ENCODE measurements around the gene MEGF6. TPM values are rescaled to one million over a fixed set of nuclear protein-coding genes. Genes with fewer than 3 reads are reported as not detected.

The MEGF6 gene
- total RNA-seq, 3 donors from 2014 or later = 0.43 to 0.98 (median 0.84) TPM

GRCh38 chr1:3440711-3441409, 170.4 kb downstream of the MEGF6 start:
- ATAC-seq (no peak), DNase-seq (no peak)
- Mint-ChIP-seq H3K4me3 (no peak overlapping the region), H3K9me3 (no peaks in the 10 kb centered on the region), H3K4me1 (ENCODE audit: low read depth) (no peaks in the 10 kb centered on the region), H3K27me3 (ENCODE audit: low read depth) (peaks cover 9% of the 10 kb centered on the region), H3K36me3 (ENCODE audit: insufficient read depth) (no peaks in the 10 kb centered on the region)

GRCh38 chr1:3440300-3440681, 171.0 kb downstream of the MEGF6 start:
- ATAC-seq (no peak), DNase-seq (no peak)
- Mint-ChIP-seq H3K4me1 (ENCODE audit: low read depth) (no peaks in the 10 kb centered on the region), H3K4me3 (no peak overlapping the region), H3K27me3 (ENCODE audit: low read depth) (peaks cover 9% of the 10 kb centered on the region), H3K9me3 (no peaks in the 10 kb centered on the region), H3K36me3 (ENCODE audit: insufficient read depth) (no peaks in the 10 kb centered on the region)

Other genes with a start within 250 kb of the MEGF6 start
- gene ARHGEF16, start 156.8 kb downstream of the MEGF6 start, total RNA-seq = under 1 TPM in 2 of 3 donors, not detected in 1; 0.13 to 0.15 TPM
- 10 to 100 TPM; 15.0 to 17.6 (median 16.0) TPM for gene TPRG1L, start 13.5 kb upstream of the MEGF6 start, total RNA-seq
- 10 to 100 TPM; 32.7 to 36.3 (median 34.5) TPM for gene WRAP73, start 38.6 kb upstream of the MEGF6 start, total RNA-seq
- gene TP73, start 41.0 kb upstream of the MEGF6 start, total RNA-seq = under 1 TPM; 0.05 to 0.16 (median 0.08) TPM
- gene CCDC27, start 140.9 kb upstream of the MEGF6 start, total RNA-seq = not detected
- gene SMIM1, start 161.2 kb upstream of the MEGF6 start, total RNA-seq = 1 to 10 TPM; 1.7 to 2.0 (median 1.9) TPM
- gene LRRC47, start 185.0 kb upstream of the MEGF6 start, total RNA-seq = 10 to 100 TPM; 47.0 to 53.0 (median 49.6) TPM
- 10 to 100 TPM; 45.4 to 52.1 (median 49.1) TPM for gene CEP104, start 245.7 kb upstream of the MEGF6 start, total RNA-seq
- 10 to 100 TPM; 11.1 to 13.4 (median 13.0) TPM for gene DFFB, start 246.0 kb upstream of the MEGF6 start, total RNA-seq